ENCODE data around the gene JAKMIP1.

Gene JAKMIP1

GRCh38 chr4:6161921-6162464 lies 38.4 kb downstream of the JAKMIP1 start:
- DNase-seq (ENCODE audit: low read depth, low spot score) = no peak
- H3K4me3 ChIP-seq (ENCODE audit: low read depth, low read length) = no peak overlapping the region
- TF ChIP-seq CTCF (IDR thresholded peaks at IDR 0.05; ENCODE audit: low read depth, low read length) = no peak
- in situ Hi-C loops (cut with HindIII; ENCODE audit: low sequenced_read_pairs) = no loop called here

GRCh38 chr4:6160536-6160935 lies 39.8 kb downstream of the JAKMIP1 start:
- TF ChIP-seq CTCF (IDR thresholded peaks at IDR 0.05; ENCODE audit: low read depth, low read length) = no peak
- no peak overlapping the region for H3K4me3 ChIP-seq (ENCODE audit: low read depth, low read length)
- no peak for DNase-seq (ENCODE audit: low read depth, low spot score)
- in situ Hi-C loops (cut with HindIII; ENCODE audit: low sequenced_read_pairs) = no loop called here

GRCh38 chr4:6157926-6158325 lies 42.4 kb downstream of the JAKMIP1 start:
- no peak overlapping the region for H3K4me3 ChIP-seq (ENCODE audit: low read depth, low read length)
- DNase-seq (ENCODE audit: low read depth, low spot score) = no peak
- no peak for TF ChIP-seq CTCF (IDR thresholded peaks at IDR 0.05; ENCODE audit: low read depth, low read length)
- in situ Hi-C loops (cut with HindIII; ENCODE audit: low sequenced_read_pairs) = no loop called here

- no peak for DNase-seq (ENCODE audit: low read depth, low spot score)
- H3K4me3 ChIP-seq (ENCODE audit: low read depth, low read length) = no peak overlapping the region
- in situ Hi-C loops (cut with HindIII; ENCODE audit: low sequenced_read_pairs) = no loop called here
- TF ChIP-seq CTCF (IDR thresholded peaks at IDR 0.05; ENCODE audit: low read depth, low read length) = no peak
These were observed 44.2 kb downstream of the JAKMIP1 start for GRCh38 chr4:6155996-6156750.

- no peak for TF ChIP-seq CTCF (IDR thresholded peaks at IDR 0.05; ENCODE audit: low read depth, low read length)
- no peak for DNase-seq (ENCODE audit: low read depth, low spot score)
- in situ Hi-C loops (cut with HindIII; ENCODE audit: low sequenced_read_pairs) = no loop called here
- no peak overlapping the region for H3K4me3 ChIP-seq (ENCODE audit: low read depth, low read length)
These were observed 45.5 kb downstream of the JAKMIP1 start for GRCh38 chr4:6154875-6155274.

GRCh38 chr4:6153874-6154273 lies 46.5 kb downstream of the JAKMIP1 start:
- H3K4me3 ChIP-seq (ENCODE audit: low read depth, low read length) = no peak overlapping the region
- in situ Hi-C loops (cut with HindIII; ENCODE audit: low sequenced_read_pairs) = no loop called here
- DNase-seq (ENCODE audit: low read depth, low spot score) = no peak
- TF ChIP-seq CTCF (IDR thresholded peaks at IDR 0.05; ENCODE audit: low read depth, low read length) = no peak
